EH (cell line): ENCODE results near the gene HIPK2.
"Not testable (repeated sequence)": the region's sequence is repeated elsewhere in the genome, so short reads cannot be mapped to it uniquely, and the experiment has no call there.

Experiments
- DNase-seq: peaks from one replicate; pipeline ENCODE4 v3.0.0-alpha.2; 2015; ENCODE audit warnings: low read depth

Gene HIPK2

DNA sequence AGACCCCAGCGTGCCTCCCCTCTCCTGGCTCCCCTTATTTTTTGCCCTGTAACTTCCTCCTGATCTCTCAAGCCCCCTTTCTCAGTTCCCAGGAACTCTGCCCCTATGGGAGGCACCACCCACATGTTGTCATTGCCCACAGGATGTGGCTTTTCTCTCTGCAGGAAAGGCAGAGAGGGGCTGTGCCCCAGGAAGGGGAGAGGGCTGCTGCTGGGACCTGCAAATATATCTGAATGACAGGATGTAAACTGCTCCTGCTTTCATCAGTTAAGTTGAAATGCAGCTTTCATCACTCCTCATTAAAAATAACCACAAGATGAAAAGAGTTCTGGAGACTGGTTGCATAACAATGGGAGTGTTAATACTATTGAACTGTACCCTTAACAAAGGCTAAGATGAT, 151.0 kb downstream of the HIPK2 start:
- DNase-seq, result no peak

DNA sequence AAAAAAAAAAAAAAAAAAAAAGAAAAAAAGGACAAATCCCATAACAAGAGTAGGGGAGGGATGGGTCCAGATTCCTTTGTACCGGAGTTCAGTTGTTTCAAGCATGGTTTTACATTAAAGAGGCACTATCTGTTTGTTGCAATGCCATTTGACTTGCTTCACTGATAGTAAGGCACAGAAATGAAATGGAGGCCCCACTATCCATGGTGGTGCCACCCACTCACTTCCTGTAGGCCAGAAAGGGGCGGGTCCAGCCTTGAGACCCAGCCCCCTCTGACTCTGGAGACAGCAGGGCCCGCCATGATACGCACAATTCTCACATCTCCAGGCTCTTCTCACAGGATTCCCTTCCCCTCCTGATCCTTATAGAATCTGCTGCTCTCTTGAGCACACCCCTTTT, 154.3 kb downstream of the HIPK2 start:
- DNase-seq, result no peak

- peak; percentile 29 for DNase-seq
These were observed 157.0 kb downstream of the HIPK2 start for GRCh38 chr7:139620676-139621344.

GRCh38 chr7:139619367-139619657, 158.5 kb downstream of the HIPK2 start:
- peak; percentile 84 for DNase-seq

- DNase-seq, result peak; percentile 62
These were observed 159.1 kb downstream of the HIPK2 start for GRCh38 chr7:139618482-139619366.

DNA sequence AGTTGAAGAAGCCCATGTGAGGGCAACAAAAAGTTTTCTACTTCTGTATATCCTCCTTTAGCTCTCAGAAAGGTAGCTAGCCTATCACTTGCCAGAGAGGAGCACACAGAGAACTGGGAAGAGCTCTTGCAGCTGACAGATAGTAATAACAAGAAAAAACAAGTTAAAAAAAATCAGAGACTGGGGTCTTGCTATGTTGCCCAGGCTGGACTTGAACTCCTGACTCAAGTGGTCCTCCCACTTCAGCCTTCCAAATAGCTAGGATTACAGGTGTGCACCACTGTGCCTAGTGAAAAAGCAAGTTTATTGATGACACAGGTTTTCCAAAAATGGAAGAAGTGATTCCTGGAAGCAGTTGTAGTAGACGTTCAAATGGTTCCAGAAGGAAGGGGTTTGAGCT, 160.7 kb downstream of the HIPK2 start:
- no peak for DNase-seq

GRCh38 chr7:139614886-139615285, 162.9 kb downstream of the HIPK2 start:
- DNase-seq, result no peak

GRCh38 chr7:139613971-139614411, 163.8 kb downstream of the HIPK2 start:
- DNase-seq, result no peak

- not testable (repeated sequence) for DNase-seq
These were observed 166.2 kb downstream of the HIPK2 start for GRCh38 chr7:139611556-139611955.

DNA sequence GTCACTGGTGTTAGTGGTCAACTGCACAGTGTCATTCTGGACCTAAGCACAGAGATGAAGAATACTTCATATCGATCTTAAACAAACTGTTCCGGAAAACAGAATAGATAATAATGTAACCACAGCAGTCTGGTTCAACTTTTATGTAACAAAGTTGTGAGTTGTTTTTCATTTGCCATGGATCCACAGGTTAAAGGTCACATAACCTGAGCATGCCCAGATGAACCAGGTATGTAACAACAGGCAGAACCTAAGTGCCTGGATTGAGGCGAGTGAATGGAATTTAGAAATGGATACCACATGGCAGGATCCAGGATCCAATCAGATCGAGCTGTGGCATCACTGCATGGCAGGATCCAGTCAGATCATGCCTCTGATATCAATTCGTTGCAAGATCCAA, 167.2 kb downstream of the HIPK2 start:
- no peak for DNase-seq

- no peak for DNase-seq
These were observed 173.9 kb downstream of the HIPK2 start for GRCh38 chr7:139603896-139604295.

GRCh38 chr7:139603282-139603681, 174.5 kb downstream of the HIPK2 start:
- no peak for DNase-seq

- peak; percentile 56 for DNase-seq
These were observed 175.6 kb downstream of the HIPK2 start for GRCh38 chr7:139602143-139602722.

GRCh38 chr7:139601176-139601575, 176.6 kb downstream of the HIPK2 start:
- DNase-seq, result no peak

DNA sequence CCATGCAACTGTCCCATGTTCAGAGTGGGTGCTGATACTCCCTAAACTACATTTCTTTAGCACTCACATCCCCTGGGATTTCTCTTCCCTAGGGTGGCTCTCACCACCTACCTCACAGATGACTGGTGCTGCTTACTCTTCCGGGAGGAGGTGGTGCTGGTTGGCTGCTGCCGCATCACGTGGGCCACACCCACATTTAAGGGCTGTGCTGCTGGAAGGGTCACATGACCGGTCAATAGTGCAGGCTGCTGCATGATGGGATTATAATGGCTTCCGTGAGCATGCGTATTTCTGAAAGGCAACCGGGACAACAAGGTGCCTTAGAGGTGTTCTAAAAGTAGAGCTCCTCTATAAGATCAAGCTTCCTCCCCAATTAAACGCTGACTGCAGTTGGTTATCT, 177.5 kb downstream of the HIPK2 start:
- no peak for DNase-seq

DNA sequence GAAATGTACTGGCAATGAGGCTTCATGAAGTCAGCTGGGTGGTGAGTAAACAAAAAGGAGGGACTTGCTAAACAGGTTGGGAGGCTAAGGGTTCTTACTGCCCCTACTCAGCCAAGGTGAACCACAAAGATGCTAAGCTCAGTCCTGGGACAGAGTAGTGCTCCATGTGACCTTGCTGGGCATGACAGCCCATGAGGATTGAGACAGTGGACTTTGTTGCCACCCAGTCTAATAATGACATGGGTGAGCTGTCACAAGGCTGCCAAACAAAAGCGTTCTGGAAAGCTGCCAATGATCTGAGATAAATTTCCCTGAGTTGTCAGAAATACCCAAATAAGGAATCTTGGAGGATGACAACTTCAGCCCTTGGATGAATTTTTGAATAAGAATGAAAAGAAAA, 179.2 kb downstream of the HIPK2 start:
- DNase-seq, result peak; percentile 25

DNA sequence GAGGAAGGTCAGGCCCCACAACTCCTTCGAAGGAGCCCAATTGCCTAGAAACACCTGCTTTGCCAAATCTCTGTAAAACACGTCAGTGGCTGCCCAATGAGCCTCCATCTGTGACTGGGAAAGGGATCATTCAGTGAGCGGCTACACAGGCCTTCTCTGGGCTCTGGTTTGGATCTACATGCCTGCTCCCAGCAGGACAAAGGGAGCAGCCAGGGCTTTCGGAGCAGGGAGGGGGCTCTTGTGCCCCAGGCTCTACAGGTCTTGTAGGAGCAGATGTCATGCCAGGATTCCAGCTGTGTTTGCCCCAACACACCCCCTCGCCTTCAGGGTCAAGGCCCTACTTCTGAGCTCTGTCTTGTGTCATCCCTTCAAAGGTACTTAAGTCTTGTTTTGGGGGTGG, 180.8 kb downstream of the HIPK2 start:
- DNase-seq, result no peak

- DNase-seq, result no peak
These were observed 181.2 kb downstream of the HIPK2 start for GRCh38 chr7:139596626-139597025.

DNA sequence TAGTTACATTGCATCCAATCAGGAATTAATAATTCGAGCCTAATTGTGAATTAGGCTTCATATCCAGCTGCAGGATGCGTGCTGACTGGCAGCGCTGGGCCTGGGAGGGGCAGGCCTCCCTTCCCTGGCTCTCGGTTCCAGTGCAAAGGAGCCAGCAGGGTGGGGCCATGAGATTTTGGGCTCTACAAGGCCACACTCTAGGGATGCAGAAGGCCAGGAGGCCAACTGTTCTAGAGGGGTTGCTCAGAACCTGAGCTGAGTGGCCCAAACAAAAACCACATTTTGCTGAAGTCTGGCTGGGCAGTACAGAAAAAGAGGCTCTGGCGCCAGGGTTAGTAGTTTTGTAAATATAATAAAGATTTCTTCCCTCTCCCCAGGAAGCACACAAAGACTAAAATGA, 182.0 kb downstream of the HIPK2 start:
- no peak for DNase-seq

GRCh38 chr7:139594911-139595476, 182.8 kb downstream of the HIPK2 start:
- no peak for DNase-seq

GRCh38 chr7:139594090-139594489, 183.7 kb downstream of the HIPK2 start:
- no peak for DNase-seq

DNA sequence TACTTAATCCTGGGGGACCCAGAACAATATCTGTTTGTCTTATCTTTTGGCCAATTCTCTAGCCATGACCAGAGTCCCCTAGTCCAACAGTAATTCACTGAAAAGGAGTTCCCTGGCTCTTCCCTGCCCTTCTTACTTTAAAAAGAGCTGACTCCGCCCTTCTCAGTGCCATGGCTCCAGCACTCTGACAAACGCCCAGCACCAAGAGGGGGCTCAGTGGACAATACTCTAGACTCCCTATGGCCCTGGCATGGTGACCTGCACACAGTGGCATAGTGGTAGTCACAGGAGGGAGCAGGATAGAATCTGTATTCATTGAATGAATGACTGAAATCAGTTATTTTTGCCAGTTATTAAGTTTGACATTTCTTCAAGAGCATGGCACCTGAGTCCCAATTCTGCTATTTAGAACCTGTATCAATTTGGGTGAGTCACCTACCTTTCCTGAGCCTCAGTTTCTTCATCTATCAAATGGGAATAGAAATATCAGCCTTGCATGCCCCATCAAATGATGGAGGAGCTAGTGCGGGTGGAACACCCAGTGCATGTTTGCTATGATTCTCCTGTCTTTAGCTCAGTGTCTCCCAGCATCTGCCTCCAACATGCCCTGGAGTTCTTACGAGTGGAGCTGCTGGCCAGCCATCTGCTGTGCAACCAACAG, 184.9 kb downstream of the HIPK2 start:
- no peak for DNase-seq
